Heart left ventricle (tissue), 13 donors: ENCODE measurements around the gene RPL11.
"Not testable (repeated sequence)": the region's sequence is repeated elsewhere in the genome, so short reads cannot be mapped to it uniquely, and the experiment has no call there.

Source experiments
- CTCF ChIP-seq, 12 donors: fragments of 200-600 bp; sonication (generic) in 4 of 12; IDR thresholded peaks; one replicate each; pipeline versions ENCODE4 v1.5.0 to v1.8.0; 2018 to 2022; ENCODE audit warnings: antibody characterized with exemption in 12 of 12, mild to moderate bottlenecking in 5 of 12
- POLR2A ChIP-seq, 2 donors: fragments of 450-650 bp; IDR thresholded peaks; one replicate each; pipeline ENCODE4 v1.6.1; 2017; ENCODE audit warnings: antibody characterized with exemption in 2 of 2, mild to moderate bottlenecking in 2 of 2, moderate library complexity in 2 of 2
- donor health status: ischemic (EF 13 %, LVEDD 7.1; RV severe dilation, severe dysfunction).
- donor health status: DM: no; HTN: yes; CAD: no.
- donor health status: DM: no; HTN: no; CAD: no.
- donor health status: ischemic (EF 25% LVEDD 6.9; RV normal size, moderate dysfunction).
- donor health status: ischemic (EF 25% LVEDD 5.7; RV mildly dilated, moderate dysfunction).
- donor health status: ischemic (EF 35%, LVEDD 5.7; RV mildly dilated, moderate dysfunction).
- donor health status: nonischemic (EF 11% LVEDD 7.7; RV severe dilation, severe dysfunction).
- donor health status: DM: yes; HTN: yes; CAD: no.
- donor health status: PGD.
- donor health status: ischemic (EF 29% LVEDD 5.4; RV normal size, mild dysfunction).
- donor health status: nonischemic (EF 23%, LVEDD 6.1; RV moderate dilation, normal function).

GRCh38 chr1:23688281-23688680 lies 3.3 kb upstream of the RPL11 start:
- TF ChIP-seq CTCF, POLR2A (IDR thresholded peaks at IDR 0.05): not testable (repeated sequence)
